ENCODE measurements around the gene BACH1.

- TF ChIP-seq ZBTB7A (IDR thresholded peaks at IDR 0.05; ENCODE audit: low read depth) (no peak), EP300 (IDR thresholded peaks at IDR 0.05; ENCODE audit: borderline replicate concordance) (0 out of 2 replicates have a peak, but pooled peaks have one; percentile 46), MAX (IDR thresholded peaks at IDR 0.05) (no peak), USF1 (IDR thresholded peaks at IDR 0.05) (no peak), NFIC (IDR thresholded peaks at IDR 0.05) (peak; percentile 16; the same call in 1 of the 2 replicates)
Measured at GRCh38 chr21:29382030-29382654, 83.4 kb downstream of the BACH1 start.

Measured in Ishikawa (cell line).